ENCODE results near the gene NPY. TPM values are rescaled to one million over a fixed set of nuclear protein-coding genes. Genes with fewer than 3 reads are reported as not detected.
A peak's percentile ranks its signal among the peaks of the same experiment; 100 is the strongest.

NPY gene
- total and polyA plus RNA-seq, 9 of the 15 experiments (the other 6 are each of a cell fraction or from before 2014, with no cell fraction given) = not detected

GRCh38 chr7:24290004-24290641, 6.1 kb downstream of the NPY start (continued):
- TF ChIP-seq PBX2 (CRISPR knock-in tag; IDR thresholded peaks at IDR 0.05; ENCODE audit: low read depth) = no peak
- peak; percentile 26; the same call in 1 of the 2 replicates for TF ChIP-seq PBX2 (tag; conservative IDR thresholded peaks at IDR 0.05; ENCODE audit: low read depth)
- TF ChIP-seq ATF4 (CRISPR knock-in tag; IDR thresholded peaks at IDR 0.05) = no peak
- no peak for TF ChIP-seq TBL1XR1 (IDR thresholded peaks at IDR 0.05; ENCODE audit: low read length in 2 of 2)
- peak; percentile 62 to 63 (median 63) for TF ChIP-seq CTCF (IDR thresholded peaks at IDR 0.05 in 2 of 3, conservative IDR thresholded peaks at IDR 0.05 in 1 of 3; ENCODE audit: insufficient read depth in 2 of 3, low read depth in 1 of 3, low read length in 3 of 3)
- TF ChIP-seq RAD21 (CRISPR knock-in tag; conservative IDR thresholded peaks at IDR 0.05 in 1 of 2, IDR thresholded peaks at IDR 0.05 in 1 of 2) = peak; percentile 59 to 70
- peak; percentile 67 for TF ChIP-seq REST (IDR thresholded peaks at IDR 0.05; ENCODE audit: borderline replicate concordance)
- TF ChIP-seq REST (CRISPR knock-in tag; IDR thresholded peaks at IDR 0.05; ENCODE audit: low read depth) = no peak

All from K562 (cell line).